HEK293T (cell line): ENCODE measurements around the gene AKNA.

Experiments
- BHLHE40 ChIP-seq: fragments of 450-650 bp; IDR thresholded peaks from 2 replicates; pipeline ENCODE4 v1.6.1; 2016; ENCODE audit warnings: mild to moderate bottlenecking, moderate library complexity, borderline replicate concordance
- ELF4 ChIP-seq: fragments of 450-650 bp; IDR thresholded peaks from 2 replicates; pipeline ENCODE4 v1.6.1; 2017; ENCODE audit warnings: antibody characterized with exemption
- FOXA1 ChIP-seq: fragments of 450-650 bp; IDR thresholded peaks from 2 replicates; pipeline ENCODE4 v1.6.1; 2016; ENCODE audit warnings: mild to moderate bottlenecking
- FOXK2 ChIP-seq: fragments of 450-650 bp; IDR thresholded peaks from 2 replicates; pipeline ENCODE4 v1.6.1; 2016; ENCODE audit warnings: mild to moderate bottlenecking
- FOXM1 ChIP-seq: fragments of 450-650 bp; IDR thresholded peaks from 2 replicates; pipeline ENCODE4 v1.6.1; 2017; ENCODE audit warnings: mild to moderate bottlenecking, borderline replicate concordance
- LEF1 ChIP-seq: fragments of 450-650 bp; IDR thresholded peaks from 2 replicates; pipeline ENCODE4 v1.6.1; 2017; ENCODE audit warnings: mild to moderate bottlenecking, borderline replicate concordance
- NFRKB ChIP-seq: fragments of 450-650 bp; IDR thresholded peaks from 2 replicates; pipeline ENCODE4 v1.6.1; 2016; ENCODE audit warnings: mild to moderate bottlenecking, moderate library complexity
- SP1 ChIP-seq: fragments of 450-650 bp; IDR thresholded peaks from 2 replicates; pipeline ENCODE4 v1.6.1; 2017
- SUZ12 ChIP-seq: fragments of 450-650 bp; IDR thresholded peaks from 2 replicates; pipeline ENCODE4 v1.6.1; 2016; ENCODE audit warnings: mild to moderate bottlenecking
- TARDBP ChIP-seq: fragments of 450-650 bp; IDR thresholded peaks from 2 replicates; pipeline ENCODE4 v1.6.1; 2016
- ZNF384 ChIP-seq: fragments of 450-650 bp; IDR thresholded peaks from 2 replicates; pipeline ENCODE4 v1.6.1; 2016

- TF ChIP-seq ELF4 (no peak), FOXM1 (no peak), ZNF384 (no peak), BHLHE40 (no peak), TARDBP (no peak), SP1 (no peak), LEF1 (no peak), NFRKB (no peak), FOXA1 (no peak), FOXK2 (no peak), SUZ12 (no peak)
These were observed 38.5 kb upstream of the AKNA start for GRCh38 chr9:114426046-114426948.
